K562 (cell line): ENCODE data around the gene HSD17B10. TPM values are rescaled to one million over a fixed set of nuclear protein-coding genes. Genes with fewer than 3 reads are reported as not detected.

ENCODE experiments used
- BACH1 ChIP-seq: fragments of 200-800 bp; sonication (Bioruptor generic); IDR thresholded peaks from 2 replicates; pipeline ENCODE4 v1.6.1; 2016; ENCODE audit warnings: missing genetic modification characterization, missing compliant biosample characterization
- MEF2D ChIP-seq: conservative IDR thresholded peaks from 2 replicates; pipeline ENCODE4 v1.6.1; 2016; ENCODE audit warnings: low read depth, missing genetic modification characterization, missing compliant biosample characterization
- NFXL1 ChIP-seq: fragments of 450-650 bp; formaldehyde crosslinking; IDR thresholded peaks from 2 replicates; pipeline ENCODE4 v1.4.0; 2021; ENCODE audit warnings: mild to moderate bottlenecking
- TOE1 ChIP-seq, 2 experiments: fragments of 450-650 bp in 1 of 2; sonication (generic) in 1 of 2; formaldehyde crosslinking in 1 of 2; IDR thresholded peaks; 2 replicates each; pipeline versions ENCODE4 v1.7.1 to v1.8.0; 2016 to 2022; ENCODE audit warnings: borderline replicate concordance in 2 of 2, mild to moderate bottlenecking in 2 of 2, antibody characterized with exemption in 1 of 2, inconsistent platforms in 1 of 2, low read depth in 1 of 2, missing genetic modification reagents in 1 of 2, moderate library complexity in 1 of 2
- ZNF354B ChIP-seq: fragments of 250-450 bp; sonication (Bioruptor Pico); IDR thresholded peaks from 2 replicates; pipeline ENCODE4 v1.4.0; 2020
- polyA plus RNA-seq, 8 experiments: library from polyadenylated mRNA; depleted of rRNA in 4 of 8; stranded (reverse) in 5 of 8; unstranded in 3 of 8; fragments of >200 nt; fragmentation: Nextera tagmentation in 2 of 8; fragmentation: Illumina TruSeq in 1 of 8; extraction: Ambion mirVana in 2 of 8; extraction: Trizol in 1 of 8; gene quantifications; 2 replicates each; pipeline versions ENCODE4 v1.2.1 to v1.2.3, GENCODE V29; 2011 to 2014; ENCODE audit warnings: inconsistent platforms in 1 of 8, missing spikeins in 1 of 8
- total RNA-seq, 7 experiments: library from RNA; depleted of rRNA in 6 of 7; stranded (reverse); fragments of >200 nt in 6 of 7; fragmentation: Illumina TruSeq in 2 of 7; extraction: Trizol in 2 of 7; gene quantifications; 2 replicates each; pipeline versions ENCODE4 v1.2.1 to v1.2.3, GENCODE V29; 2011 to 2021; ENCODE audit warnings: low replicate concordance in 1 of 7
- TF ChIP-seq, protein P1 (sequence below): fragments of 450-650 bp; IDR thresholded peaks from 2 replicates; pipeline ENCODE4 v1.6.1; 2016; ENCODE audit warnings: mild to moderate bottlenecking, moderate library complexity
- TF ChIP-seq, protein P2 (sequence below): IDR thresholded peaks from 2 replicates; pipeline ENCODE4 v1.6.1; 2011; ENCODE audit warnings: borderline replicate concordance, low read depth, mild to moderate bottlenecking, moderate library complexity, low read length; ENCODE audit not compliant: insufficient read depth, poor library complexity, severe bottlenecking

The HSD17B10 gene
- total and polyA plus RNA-seq, 9 of the 15 experiments (the other 6 are each of a cell fraction or from before 2014, with no cell fraction given): 45.3 to 221 (median 186) TPM

DNA sequence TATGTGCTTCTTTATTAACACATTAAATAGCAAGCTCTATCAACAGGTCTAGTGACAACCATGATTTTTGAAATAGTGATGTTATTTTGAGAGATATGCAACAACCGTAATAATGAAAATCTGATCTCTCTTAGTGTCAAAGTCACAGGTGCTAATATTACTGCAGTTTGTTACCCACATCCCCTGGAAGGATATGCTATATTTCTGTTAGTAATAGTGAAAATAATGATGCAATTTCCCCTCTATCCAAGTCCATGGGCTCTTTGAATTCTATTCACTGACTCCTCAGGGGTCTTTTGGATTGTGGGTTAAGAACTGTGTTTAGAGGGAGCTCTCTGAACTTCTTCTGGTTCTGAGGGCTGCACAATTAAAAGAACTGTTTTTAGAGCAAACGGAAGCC lies 3.0 kb upstream of the HSD17B10 start (continued):
- TF ChIP-seq, protein P1, sequence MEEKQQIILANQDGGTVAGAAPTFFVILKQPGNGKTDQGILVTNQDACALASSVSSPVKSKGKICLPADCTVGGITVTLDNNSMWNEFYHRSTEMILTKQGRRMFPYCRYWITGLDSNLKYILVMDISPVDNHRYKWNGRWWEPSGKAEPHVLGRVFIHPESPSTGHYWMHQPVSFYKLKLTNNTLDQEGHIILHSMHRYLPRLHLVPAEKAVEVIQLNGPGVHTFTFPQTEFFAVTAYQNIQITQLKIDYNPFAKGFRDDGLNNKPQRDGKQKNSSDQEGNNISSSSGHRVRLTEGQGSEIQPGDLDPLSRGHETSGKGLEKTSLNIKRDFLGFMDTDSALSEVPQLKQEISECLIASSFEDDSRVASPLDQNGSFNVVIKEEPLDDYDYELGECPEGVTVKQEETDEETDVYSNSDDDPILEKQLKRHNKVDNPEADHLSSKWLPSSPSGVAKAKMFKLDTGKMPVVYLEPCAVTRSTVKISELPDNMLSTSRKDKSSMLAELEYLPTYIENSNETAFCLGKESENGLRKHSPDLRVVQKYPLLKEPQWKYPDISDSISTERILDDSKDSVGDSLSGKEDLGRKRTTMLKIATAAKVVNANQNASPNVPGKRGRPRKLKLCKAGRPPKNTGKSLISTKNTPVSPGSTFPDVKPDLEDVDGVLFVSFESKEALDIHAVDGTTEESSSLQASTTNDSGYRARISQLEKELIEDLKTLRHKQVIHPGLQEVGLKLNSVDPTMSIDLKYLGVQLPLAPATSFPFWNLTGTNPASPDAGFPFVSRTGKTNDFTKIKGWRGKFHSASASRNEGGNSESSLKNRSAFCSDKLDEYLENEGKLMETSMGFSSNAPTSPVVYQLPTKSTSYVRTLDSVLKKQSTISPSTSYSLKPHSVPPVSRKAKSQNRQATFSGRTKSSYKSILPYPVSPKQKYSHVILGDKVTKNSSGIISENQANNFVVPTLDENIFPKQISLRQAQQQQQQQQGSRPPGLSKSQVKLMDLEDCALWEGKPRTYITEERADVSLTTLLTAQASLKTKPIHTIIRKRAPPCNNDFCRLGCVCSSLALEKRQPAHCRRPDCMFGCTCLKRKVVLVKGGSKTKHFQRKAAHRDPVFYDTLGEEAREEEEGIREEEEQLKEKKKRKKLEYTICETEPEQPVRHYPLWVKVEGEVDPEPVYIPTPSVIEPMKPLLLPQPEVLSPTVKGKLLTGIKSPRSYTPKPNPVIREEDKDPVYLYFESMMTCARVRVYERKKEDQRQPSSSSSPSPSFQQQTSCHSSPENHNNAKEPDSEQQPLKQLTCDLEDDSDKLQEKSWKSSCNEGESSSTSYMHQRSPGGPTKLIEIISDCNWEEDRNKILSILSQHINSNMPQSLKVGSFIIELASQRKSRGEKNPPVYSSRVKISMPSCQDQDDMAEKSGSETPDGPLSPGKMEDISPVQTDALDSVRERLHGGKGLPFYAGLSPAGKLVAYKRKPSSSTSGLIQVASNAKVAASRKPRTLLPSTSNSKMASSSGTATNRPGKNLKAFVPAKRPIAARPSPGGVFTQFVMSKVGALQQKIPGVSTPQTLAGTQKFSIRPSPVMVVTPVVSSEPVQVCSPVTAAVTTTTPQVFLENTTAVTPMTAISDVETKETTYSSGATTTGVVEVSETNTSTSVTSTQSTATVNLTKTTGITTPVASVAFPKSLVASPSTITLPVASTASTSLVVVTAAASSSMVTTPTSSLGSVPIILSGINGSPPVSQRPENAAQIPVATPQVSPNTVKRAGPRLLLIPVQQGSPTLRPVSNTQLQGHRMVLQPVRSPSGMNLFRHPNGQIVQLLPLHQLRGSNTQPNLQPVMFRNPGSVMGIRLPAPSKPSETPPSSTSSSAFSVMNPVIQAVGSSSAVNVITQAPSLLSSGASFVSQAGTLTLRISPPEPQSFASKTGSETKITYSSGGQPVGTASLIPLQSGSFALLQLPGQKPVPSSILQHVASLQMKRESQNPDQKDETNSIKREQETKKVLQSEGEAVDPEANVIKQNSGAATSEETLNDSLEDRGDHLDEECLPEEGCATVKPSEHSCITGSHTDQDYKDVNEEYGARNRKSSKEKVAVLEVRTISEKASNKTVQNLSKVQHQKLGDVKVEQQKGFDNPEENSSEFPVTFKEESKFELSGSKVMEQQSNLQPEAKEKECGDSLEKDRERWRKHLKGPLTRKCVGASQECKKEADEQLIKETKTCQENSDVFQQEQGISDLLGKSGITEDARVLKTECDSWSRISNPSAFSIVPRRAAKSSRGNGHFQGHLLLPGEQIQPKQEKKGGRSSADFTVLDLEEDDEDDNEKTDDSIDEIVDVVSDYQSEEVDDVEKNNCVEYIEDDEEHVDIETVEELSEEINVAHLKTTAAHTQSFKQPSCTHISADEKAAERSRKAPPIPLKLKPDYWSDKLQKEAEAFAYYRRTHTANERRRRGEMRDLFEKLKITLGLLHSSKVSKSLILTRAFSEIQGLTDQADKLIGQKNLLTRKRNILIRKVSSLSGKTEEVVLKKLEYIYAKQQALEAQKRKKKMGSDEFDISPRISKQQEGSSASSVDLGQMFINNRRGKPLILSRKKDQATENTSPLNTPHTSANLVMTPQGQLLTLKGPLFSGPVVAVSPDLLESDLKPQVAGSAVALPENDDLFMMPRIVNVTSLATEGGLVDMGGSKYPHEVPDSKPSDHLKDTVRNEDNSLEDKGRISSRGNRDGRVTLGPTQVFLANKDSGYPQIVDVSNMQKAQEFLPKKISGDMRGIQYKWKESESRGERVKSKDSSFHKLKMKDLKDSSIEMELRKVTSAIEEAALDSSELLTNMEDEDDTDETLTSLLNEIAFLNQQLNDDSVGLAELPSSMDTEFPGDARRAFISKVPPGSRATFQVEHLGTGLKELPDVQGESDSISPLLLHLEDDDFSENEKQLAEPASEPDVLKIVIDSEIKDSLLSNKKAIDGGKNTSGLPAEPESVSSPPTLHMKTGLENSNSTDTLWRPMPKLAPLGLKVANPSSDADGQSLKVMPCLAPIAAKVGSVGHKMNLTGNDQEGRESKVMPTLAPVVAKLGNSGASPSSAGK: no peak
- TF ChIP-seq ZNF354B (CRISPR knock-in tag) (no peak), TOE1 (IDR thresholded peaks at IDR 0.05; ENCODE audit: borderline replicate concordance) (no peak), TOE1 (CRISPR knock-in tag; IDR thresholded peaks at IDR 0.05; ENCODE audit: borderline replicate concordance, low read depth) (no peak), MEF2D (tag) (no peak), NFXL1 (CRISPR knock-in tag) (no peak), BACH1 (tag) (no peak)
- TF ChIP-seq, protein P2, sequence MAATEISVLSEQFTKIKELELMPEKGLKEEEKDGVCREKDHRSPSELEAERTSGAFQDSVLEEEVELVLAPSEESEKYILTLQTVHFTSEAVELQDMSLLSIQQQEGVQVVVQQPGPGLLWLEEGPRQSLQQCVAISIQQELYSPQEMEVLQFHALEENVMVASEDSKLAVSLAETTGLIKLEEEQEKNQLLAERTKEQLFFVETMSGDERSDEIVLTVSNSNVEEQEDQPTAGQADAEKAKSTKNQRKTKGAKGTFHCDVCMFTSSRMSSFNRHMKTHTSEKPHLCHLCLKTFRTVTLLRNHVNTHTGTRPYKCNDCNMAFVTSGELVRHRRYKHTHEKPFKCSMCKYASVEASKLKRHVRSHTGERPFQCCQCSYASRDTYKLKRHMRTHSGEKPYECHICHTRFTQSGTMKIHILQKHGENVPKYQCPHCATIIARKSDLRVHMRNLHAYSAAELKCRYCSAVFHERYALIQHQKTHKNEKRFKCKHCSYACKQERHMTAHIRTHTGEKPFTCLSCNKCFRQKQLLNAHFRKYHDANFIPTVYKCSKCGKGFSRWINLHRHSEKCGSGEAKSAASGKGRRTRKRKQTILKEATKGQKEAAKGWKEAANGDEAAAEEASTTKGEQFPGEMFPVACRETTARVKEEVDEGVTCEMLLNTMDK: no peak
- TF ChIP-seq, all 486 proteins: peak for 0
